HG02642 (cell line): ENCODE measurements around the gene TCTN2.

Source experiments
- ATAC-seq: cut with Tn5 transposase; IDR thresholded peaks from one replicate; pipeline ENCODE4 v1.9.1; 2021; ENCODE audit warnings: mild to moderate bottlenecking; ENCODE audit not compliant: unreplicated experiment, poor library complexity

The TCTN2 gene

GRCh38 chr12:123670882-123671728, at the start of gene TCTN2:
Gene TCTN2, plus strand, starts transcription at chr12:123671113. Its CDS starts 128 bp downstream, at chr12:123671241.
- ATAC-seq = peak; percentile 99

- no peak for ATAC-seq
These were observed 49.0 kb upstream of the TCTN2 start for GRCh38 chr12:123621619-123622530.

- ATAC-seq = peak; percentile 97
These were observed 37.4 kb upstream of the TCTN2 start, which contains the start of the genes EIF2B1 and GTF2H3 for GRCh38 chr12:123633379-123634141. Gene EIF2B1, minus strand, starts transcription at chr12:123633686. Its CDS starts 129 bp downstream, at chr12:123633557. Gene GTF2H3, plus strand, starts transcription at chr12:123633829. Its CDS starts 31 bp downstream, at chr12:123633860.

DNA sequence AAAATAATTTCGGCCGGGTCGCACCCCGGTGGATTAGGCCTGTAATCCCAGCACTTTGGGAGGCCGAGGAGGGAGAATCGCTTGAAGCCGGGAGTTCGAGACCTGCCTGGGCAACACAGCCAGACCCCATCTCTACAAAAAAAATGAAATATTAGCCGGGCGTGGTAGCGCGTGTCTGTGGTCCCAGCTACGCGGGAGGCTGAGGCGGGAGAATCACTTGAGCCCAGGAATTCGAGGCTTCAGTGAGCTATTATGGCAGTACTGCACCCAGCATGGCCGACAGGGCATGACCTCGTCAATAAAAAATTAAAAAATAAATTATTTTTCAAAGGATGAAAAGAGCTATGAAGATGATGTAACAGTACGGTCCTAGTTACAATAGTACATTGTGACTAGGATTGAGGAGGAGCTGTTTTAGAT, 36.8 kb upstream of the TCTN2 start:
- no peak for ATAC-seq

DNA sequence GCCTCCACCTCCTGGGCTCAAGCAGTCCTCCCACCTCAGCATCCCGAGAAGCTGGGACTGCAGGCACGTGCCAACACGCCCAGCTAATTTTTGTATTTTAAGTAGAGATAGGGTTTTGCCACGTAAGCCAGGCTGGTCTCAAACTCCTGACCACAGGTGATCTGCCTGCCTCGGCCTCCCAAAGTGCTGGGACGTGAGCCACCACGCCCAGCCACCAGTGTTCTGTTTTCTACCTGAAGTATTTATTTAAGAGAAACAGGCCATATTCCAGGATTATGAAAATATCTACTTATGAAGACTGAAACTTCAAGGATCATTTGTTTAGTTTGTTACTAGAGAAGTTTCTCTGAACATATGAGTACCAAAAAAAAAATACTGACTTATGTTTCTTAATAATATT, 27.0 kb upstream of the TCTN2 start:
- no peak for ATAC-seq

- ATAC-seq = no peak
These were observed 25.5 kb upstream of the TCTN2 start for GRCh38 chr12:123645380-123645779.

DNA sequence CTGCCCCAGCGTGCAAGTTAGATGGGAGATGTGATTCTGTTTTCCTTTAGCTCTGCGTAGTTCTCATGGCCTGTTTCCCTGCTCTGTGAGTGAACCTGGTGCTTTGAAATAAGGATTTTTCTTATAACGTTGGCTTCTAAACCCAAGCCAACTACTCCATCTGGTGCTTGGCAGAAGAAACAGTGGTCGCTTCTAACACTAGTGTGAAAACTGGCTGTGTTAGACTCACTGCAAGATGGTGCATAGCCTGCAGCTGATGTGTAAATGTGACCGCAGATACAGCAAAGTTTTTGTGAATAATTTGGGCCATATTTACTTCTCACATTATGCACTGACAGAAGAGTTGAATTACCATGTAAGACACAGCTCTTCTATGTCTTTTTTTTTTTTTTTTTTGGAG, 25.0 kb upstream of the TCTN2 start:
- no peak for ATAC-seq

DNA sequence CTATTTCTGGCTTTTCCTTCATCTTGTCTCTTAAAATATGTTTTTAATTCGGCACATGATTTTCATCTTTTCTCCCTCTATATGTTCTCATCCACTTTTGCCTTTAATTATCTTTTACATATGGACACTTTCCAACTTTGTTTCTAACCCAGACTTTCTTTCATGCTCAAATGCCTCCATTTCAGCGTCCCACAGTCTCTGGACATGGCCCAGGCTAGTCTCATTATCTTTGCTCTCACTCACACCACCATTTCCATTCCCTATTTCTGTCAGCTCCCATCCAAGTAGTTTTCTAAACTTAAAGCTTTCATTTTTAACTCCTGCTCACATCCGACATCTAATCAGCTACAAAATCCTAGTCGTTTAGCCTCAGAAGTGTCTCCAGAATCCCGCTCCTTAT, 22.5 kb upstream of the TCTN2 start:
- no peak for ATAC-seq

GRCh38 chr12:123654129-123654701, 16.7 kb upstream of the TCTN2 start:
- no peak for ATAC-seq

- peak; percentile 81 for ATAC-seq
These were observed 15.5 kb upstream of the TCTN2 start for GRCh38 chr12:123655420-123655819.

- no peak for ATAC-seq
These were observed 14.5 kb upstream of the TCTN2 start for GRCh38 chr12:123656392-123656791.

GRCh38 chr12:123657211-123657610, 13.7 kb upstream of the TCTN2 start:
- no peak for ATAC-seq

GRCh38 chr12:123659996-123660727, 10.8 kb upstream of the TCTN2 start:
- no peak for ATAC-seq

DNA sequence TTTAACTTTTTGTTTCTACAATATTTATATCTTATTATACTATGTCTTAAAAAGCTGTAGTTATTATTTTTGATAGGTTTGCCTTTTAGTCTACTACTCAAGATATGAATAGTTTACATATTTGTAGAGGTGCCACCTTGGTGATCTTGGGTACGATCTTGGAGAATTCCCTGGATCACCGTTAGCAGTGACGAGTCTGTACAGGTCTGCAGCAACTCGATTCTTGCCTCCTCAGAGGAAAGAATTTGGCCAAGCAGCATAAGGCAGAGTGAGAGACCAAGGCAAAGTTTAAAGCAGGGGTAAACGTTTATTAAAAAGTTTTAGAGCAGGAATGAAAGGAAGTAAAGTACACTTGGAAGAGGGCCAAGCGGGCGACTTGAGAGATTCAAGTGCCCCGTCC, 3.1 kb upstream of the TCTN2 start:
- no peak for ATAC-seq

GRCh38 chr12:123671876-123672275, 963 bp downstream of the TCTN2 start:
- ATAC-seq = no peak

GRCh38 chr12:123675436-123675835, 4.5 kb downstream of the TCTN2 start:
- ATAC-seq = no peak

DNA sequence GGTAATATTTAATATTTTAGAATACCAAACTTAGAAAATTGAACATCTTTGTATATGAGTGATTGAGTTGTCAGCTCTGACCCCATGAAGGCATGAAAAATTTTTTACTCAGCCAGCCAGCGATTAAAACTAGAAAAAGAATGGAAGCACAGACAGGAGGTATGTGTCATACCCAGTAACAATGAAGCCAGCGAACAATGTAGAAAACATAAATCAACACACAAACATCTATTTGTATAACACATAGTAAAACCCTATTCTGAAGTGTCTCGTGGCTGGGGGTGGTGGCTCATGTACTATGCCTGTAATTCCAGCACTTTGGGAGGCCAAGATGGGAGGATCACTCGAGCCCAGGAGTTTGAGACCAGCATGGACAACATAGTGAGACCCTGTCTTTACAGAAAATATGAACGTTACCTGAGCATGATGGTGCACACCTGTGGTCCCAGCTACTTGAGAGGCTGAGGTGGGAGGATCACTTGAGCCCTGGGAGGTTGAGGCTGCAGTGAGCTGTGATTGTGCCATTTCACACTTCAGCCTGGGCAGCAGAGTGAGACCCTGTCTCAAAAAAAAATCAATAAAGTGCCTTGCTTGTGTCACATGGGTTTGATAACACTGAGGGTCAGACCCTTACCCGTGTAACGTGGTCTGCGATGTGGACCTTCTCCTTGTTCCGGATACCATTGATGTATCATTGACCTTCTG, 5.9 kb downstream of the TCTN2 start:
- no peak for ATAC-seq

DNA sequence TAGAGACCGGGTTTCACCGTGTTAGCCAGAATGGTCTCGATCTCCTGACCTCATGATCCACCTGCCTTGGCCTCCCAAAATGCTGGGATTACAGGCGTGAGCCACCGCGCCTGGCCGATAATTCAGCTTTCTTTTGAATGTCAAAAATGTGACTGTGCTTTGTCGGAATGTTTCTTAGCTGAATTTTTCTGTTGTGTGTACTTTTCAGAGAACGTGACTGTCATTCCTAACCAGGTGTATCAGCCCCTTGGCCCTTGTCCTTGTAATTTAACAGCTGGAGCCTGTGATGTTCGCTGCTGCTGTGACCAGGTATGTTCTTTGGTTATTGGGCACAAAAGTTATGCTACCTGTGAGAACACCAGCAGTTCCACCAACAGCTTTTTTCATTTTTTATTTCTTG, 8.1 kb downstream of the TCTN2 start:
- no peak for ATAC-seq

- ATAC-seq = no peak
These were observed 10.7 kb downstream of the TCTN2 start for GRCh38 chr12:123681605-123682004.
